GM21528 (cell line): ENCODE results near the gene VAV2.
A peak's percentile ranks its signal among the peaks of the same experiment; 100 is the strongest.
"Not testable (repeated sequence)": the region's sequence is repeated elsewhere in the genome, so short reads cannot be mapped to it uniquely, and the experiment has no call there.

Experiments
- ATAC-seq: cut with Tn5 transposase; IDR thresholded peaks from one replicate; pipeline ENCODE4 v1.9.1; 2021; ENCODE audit warnings: mild to moderate bottlenecking, moderate library complexity; ENCODE audit not compliant: unreplicated experiment, low FRiP score

The VAV2 gene

GRCh38 chr9:133997584-133997983, 5.5 kb upstream of the VAV2 start:
- no peak for ATAC-seq

GRCh38 chr9:133996531-133997520, 4.7 kb upstream of the VAV2 start:
- ATAC-seq: no peak

GRCh38 chr9:133995012-133995896, 3.1 kb upstream of the VAV2 start:
- no peak for ATAC-seq

- ATAC-seq: no peak
These were observed 2.4 kb upstream of the VAV2 start for GRCh38 chr9:133994353-133995011.

- no peak for ATAC-seq
These were observed 1.6 kb upstream of the VAV2 start for GRCh38 chr9:133993635-133994253.

- peak; percentile 52 for ATAC-seq
These were observed 883 bp upstream of the VAV2 start for GRCh38 chr9:133992780-133993634.

GRCh38 chr9:133991214-133991921, 756 bp downstream of the VAV2 start:
- peak; percentile 17 for ATAC-seq

- ATAC-seq: no peak
These were observed 1.5 kb downstream of the VAV2 start for GRCh38 chr9:133990366-133991213.

- ATAC-seq: no peak
These were observed 2.3 kb downstream of the VAV2 start for GRCh38 chr9:133989625-133990365.

GRCh38 chr9:133988771-133989170, 3.4 kb downstream of the VAV2 start:
- ATAC-seq: not testable (repeated sequence)

GRCh38 chr9:133987946-133988665, 4.0 kb downstream of the VAV2 start:
- ATAC-seq: no peak

GRCh38 chr9:133987446-133987788, 4.7 kb downstream of the VAV2 start:
- no peak for ATAC-seq

- no peak for ATAC-seq
These were observed 5.2 kb downstream of the VAV2 start for GRCh38 chr9:133986774-133987445.

GRCh38 chr9:133986061-133986460, 6.1 kb downstream of the VAV2 start:
- no peak for ATAC-seq

GRCh38 chr9:133982971-133983720, 9.0 kb downstream of the VAV2 start:
- no peak for ATAC-seq
